RWPE1 (cell line): ENCODE data around the gene CCR1.

Source experiments
- CTCF ChIA-PET: fragments of 350-600 bp; sonication (Branson Sonifier 250); formaldehyde crosslinking; extraction: SDS; loops from one replicate; lab custom pipeline; 2021; lab: Yijun Ruan, JAX
- POLR2A ChIA-PET: fragments of 400-600 bp; formaldehyde crosslinking; extraction: SDS; loops from one replicate; lab custom pipeline; 2020; ENCODE audit warnings: antibody characterized with exemption; ENCODE audit not compliant: low non-redundant PET; lab: Yijun Ruan, JAX
- DNase-seq: peaks from one replicate; pipeline ENCODE4 v3.0.0; 2012; ENCODE audit warnings: low spot score
- H3K27ac ChIP-seq: fragments of 450-650 bp; 2 replicates; pipeline ENCODE4 v1.5.1; 2017
- CTCF ChIP-seq: fragments of 450-650 bp; conservative IDR thresholded peaks from 2 replicates; pipeline ENCODE4 v1.5.1; 2017; ENCODE audit warnings: low read depth, mild to moderate bottlenecking

CCR1 gene

GRCh38 chr3:46239301-46239938 is 31.3 kb upstream of the CCR1 start:
- POLR2A ChIA-PET, result no interaction called here
- TF ChIP-seq CTCF, result no peak
- H3K27ac ChIP-seq, result no peak overlapping the region
- CTCF ChIA-PET, result interaction anchor here (0.6 kb wide), 1 partner anchor 92 kb away, joined by 3 read pairs; no protein-coding TSS in a partner anchor
- peak; percentile 13 for DNase-seq

- no peak for TF ChIP-seq CTCF
- ChIA-PET POLR2A (no interaction called here), CTCF (no interaction called here)
- DNase-seq, result no peak
- H3K27ac ChIP-seq, result no peak overlapping the region
Observed at GRCh38 chr3:46238386-46238785, 30.3 kb upstream of the CCR1 start.

- CTCF ChIA-PET, result no interaction called here
- no peak for TF ChIP-seq CTCF
- POLR2A ChIA-PET, result no interaction called here
- H3K27ac ChIP-seq, result no peak overlapping the region
- DNase-seq, result no peak
Observed at GRCh38 chr3:46236294-46237054, 28.4 kb upstream of the CCR1 start.

DNA sequence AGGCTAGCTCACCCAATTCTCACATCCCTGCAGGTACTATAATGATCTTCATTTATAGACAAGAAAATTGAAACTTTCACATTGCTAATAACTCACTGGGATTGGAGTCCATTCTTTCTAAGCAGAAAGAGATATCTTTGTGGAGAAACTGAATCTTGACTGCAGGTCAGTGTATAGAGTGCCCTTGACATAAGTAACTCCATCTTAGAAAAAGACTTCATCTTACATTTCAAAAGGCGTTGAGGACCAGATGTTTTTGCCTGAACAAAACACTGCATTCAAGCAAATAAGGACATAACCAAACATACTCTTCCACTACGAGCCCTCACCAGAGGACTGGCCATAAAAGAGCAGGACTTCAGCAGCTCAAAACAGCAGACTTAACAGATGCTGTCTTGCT is 27.3 kb upstream of the CCR1 start:
- DNase-seq, result no peak
- no peak for TF ChIP-seq CTCF
- H3K27ac ChIP-seq, result no peak overlapping the region
- ChIA-PET CTCF (no interaction called here), POLR2A (no interaction called here)

- H3K27ac ChIP-seq, result no peak overlapping the region
- DNase-seq, result no peak
- POLR2A ChIA-PET, result no interaction called here
- CTCF ChIA-PET, result interaction anchor here (0.6 to 0.7 kb wide), 2 partner anchors 155 to 295 kb away, joined by 3 to 4 read pairs; no protein-coding TSS in a partner anchor
- TF ChIP-seq CTCF, result no peak
Observed at GRCh38 chr3:46233194-46233593, 25.1 kb upstream of the CCR1 start.

- H3K27ac ChIP-seq, result no peak overlapping the region
- ChIA-PET POLR2A (no interaction called here), CTCF (no interaction called here)
- no peak for DNase-seq
- TF ChIP-seq CTCF, result no peak
Observed at GRCh38 chr3:46231323-46231722, 23.2 kb upstream of the CCR1 start.
